GM21515 (cell line): ENCODE measurements around the gene PIGL.
"Not testable (repeated sequence)": the region's sequence is repeated elsewhere in the genome, so short reads cannot be mapped to it uniquely, and the experiment has no call there.

Source experiments
- ATAC-seq: cut with Tn5 transposase; IDR thresholded peaks from one replicate; pipeline ENCODE4 v1.9.1; 2021; ENCODE audit not compliant: unreplicated experiment

The PIGL gene

DNA sequence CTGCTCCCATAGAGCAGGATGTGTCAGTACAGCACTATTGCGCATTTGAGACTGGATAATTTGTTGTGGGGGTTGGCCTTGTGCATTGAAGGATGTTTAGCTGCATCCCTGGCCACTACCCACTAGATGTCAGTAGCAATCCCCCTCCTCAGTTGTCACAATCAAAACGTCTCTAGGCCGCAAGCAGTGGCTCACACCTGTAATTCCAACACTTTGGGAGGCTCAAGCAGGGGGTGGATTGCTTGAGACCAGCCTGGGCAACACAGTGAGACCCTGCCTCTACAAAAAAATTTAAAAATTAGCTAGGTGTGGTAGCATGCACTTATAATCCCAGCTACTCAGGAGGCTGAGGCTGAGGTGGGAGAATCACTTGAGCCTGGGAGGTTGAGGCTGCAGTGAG lies 87.8 kb downstream of the PIGL start:
- ATAC-seq: no peak

DNA sequence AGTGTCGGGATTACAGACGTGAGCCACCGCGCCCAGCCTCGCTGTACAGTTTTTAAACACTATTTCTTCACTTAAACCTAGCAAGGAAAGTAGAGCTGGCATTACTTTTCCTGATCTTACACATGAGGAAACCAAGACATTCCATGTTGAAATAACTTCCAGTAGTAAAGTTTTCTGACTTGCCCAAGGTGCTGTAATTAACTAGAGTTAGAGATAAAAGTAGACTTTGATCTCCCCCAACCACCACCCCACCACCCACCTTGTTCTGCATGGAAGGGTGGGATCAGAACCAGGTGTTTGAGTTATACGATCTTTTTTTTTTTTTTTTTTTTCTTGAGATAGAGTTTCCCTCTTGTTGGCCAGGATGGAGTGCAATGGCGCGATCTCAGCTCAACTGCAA lies 89.2 kb downstream of the PIGL start:
- ATAC-seq: no peak

DNA sequence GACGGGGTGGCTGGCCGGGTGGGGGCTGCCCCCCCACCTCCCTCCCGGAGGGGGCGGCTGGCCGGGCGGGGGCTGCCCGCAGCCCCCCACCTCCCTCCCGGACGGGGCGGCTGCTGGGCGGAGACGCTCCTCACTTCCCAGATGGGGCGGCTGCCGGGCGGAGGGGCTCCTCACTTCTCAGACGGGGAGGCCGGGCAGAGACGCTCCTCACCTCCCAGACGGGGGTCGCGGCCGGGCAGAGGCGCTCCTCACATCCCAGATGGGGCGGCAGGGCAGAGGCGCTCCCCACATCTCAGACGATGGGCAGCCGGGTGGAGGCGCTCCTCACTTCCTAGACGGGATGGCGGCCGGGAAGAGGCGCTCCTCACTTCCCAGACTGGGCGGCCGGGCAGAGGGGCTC lies 95.1 kb downstream of the PIGL start:
- ATAC-seq: not testable (repeated sequence)

DNA sequence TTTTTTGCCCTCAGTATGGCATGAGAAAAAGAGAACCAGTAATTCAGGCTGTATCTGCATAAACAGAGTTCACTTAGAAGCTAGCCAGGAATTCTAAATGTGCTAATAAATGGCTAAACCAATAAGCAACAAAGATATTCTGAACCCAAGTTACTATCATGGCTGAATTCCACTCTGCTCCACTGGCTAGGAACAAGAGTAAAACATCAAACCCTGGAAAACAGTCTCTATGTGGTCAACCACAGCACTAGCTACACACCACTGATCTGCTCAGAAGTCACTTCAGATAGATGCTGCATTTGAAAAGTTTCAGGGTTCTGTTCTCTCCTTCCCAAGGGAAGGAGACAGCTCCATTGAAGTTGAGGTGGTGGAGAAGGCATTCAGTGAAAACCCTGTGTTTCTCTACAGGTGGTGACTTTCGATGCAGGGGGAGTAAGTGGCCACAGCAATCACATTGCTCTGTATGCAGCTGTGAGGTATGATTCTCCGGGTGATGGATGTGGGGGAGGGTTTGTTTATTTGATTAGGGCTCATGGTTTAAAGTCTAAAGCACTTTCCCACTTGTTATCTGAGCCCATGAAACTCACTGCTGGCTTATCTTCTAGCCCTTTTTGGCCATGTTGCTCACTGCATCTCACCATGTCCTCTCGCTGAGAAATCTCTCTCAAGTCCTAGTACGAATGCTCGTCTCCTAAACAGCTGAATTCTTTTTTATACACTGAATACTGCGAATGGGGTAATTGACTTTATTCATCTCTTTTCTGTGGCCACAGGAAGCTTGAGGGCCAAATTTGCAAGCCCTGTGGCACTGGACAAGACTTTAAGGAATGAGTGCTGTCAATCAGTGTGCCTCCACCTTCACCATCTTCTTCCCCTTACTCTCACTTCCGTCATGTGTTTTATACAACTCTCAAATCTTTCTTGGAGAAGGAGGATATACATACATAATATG lies 96.4 kb downstream of the PIGL start:
- ATAC-seq: no peak

GRCh38 chr17:16314189-16314588 lies 97.2 kb downstream of the PIGL start:
- ATAC-seq: no peak

DNA sequence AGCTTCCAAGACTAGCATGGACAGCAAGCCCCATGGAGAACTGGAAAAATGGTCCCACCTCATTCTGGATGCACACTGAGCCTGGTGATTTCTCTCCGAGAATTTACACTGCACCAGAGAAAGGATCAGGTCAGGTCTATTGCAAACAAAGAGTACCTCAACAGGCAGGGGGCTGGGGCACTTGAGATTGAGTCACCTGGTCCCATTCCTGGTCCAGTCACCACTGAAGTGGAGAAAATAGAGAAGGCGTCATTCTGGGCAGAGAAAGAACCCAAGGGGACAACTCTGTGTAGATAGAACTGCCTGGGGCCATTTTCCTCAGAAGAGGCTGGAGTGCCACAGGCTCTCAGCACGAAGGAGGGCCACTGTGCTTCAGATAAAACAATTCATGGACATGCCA lies 97.8 kb downstream of the PIGL start:
- ATAC-seq: no peak

DNA sequence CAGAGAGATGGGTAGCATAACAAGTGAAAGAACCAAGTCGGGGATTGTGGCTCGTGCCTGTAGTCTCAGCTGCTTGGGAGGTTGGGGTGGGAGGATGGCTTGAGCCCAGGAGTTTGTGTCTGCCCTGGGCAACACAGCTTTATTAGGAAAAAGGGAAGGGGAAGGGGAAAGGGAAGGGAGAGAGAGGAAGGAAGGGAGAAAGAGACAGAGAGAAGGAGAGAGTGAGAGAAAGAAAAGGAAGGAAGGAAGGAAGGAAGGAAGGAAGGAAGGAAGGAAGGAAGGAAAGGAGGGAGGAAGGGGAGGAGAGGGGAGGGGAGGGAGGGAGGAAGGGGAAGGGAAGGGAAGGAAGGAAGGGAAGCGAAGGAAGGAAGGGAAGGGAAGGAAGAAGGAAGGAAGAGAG lies 103.0 kb downstream of the PIGL start:
- ATAC-seq: no peak

GRCh38 chr17:16322636-16323035 lies 105.6 kb downstream of the PIGL start:
- ATAC-seq: no peak

- ATAC-seq: no peak
Measured at GRCh38 chr17:16325964-16326363, 109.0 kb downstream of the PIGL start.

GRCh38 chr17:16327018-16327417 lies 110.0 kb downstream of the PIGL start:
- ATAC-seq: no peak

- ATAC-seq: no peak
Measured at GRCh38 chr17:16328997-16329396, 112.0 kb downstream of the PIGL start.

DNA sequence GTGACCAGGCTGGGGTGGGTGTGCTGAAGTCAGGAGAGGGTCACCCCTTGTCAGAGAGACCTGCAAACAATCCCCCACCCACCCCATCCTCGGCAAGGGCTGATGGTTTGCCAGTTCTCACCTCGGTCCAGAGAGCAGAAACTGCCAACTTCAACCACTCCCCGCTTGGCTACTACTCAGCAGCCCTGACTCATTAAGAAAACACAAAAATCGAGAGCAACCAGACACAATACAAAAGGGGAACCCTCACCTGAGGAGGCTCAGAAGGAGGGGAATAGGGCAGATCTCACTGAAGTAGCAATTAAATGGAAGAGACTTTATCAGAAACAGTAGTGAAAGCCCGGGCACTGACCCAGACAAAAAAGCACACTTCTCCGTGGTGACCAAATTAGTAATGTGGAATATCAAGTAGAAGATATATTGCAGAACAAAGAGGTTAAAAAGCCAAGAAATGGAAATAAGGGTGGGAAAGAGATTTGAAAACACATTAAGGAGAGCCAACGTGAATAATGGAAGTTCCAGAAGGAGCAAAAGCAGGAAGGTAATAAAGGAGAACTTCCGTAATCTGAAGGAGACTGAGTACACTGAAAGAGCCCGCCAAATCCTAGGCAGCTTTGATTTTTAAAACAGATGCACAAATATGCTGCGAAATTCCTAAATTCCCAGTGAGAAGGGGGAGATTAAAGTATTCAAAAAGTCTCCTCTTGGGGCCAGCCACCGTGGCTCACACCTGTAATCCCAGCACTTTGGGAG lies 112.7 kb downstream of the PIGL start:
- ATAC-seq: no peak

DNA sequence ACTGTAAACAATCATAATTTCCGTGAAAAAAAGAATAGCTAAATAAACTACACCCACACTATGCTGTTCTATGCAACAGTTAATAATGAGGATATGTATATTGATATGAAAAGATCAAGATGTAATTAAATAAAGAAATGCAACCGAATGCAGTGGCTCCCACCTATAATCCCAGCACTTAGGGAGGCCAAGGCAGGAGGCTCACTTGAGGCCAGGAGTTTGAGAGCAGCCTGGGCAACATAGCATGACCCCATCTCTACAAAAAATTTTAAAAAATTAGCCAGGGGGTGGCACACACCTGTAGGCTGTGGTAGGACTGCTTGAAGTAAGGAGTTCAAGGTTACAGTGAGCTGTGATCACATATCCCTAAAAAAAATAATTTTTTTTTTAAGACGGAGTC lies 121.4 kb downstream of the PIGL start:
- no peak for ATAC-seq

- no peak for ATAC-seq
Measured at GRCh38 chr17:16339402-16339801, 122.4 kb downstream of the PIGL start.

- ATAC-seq: no peak
Measured at GRCh38 chr17:16339959-16340358, 122.9 kb downstream of the PIGL start.

- no peak for ATAC-seq
Measured at GRCh38 chr17:16342979-16343378, 126.0 kb downstream of the PIGL start.

DNA sequence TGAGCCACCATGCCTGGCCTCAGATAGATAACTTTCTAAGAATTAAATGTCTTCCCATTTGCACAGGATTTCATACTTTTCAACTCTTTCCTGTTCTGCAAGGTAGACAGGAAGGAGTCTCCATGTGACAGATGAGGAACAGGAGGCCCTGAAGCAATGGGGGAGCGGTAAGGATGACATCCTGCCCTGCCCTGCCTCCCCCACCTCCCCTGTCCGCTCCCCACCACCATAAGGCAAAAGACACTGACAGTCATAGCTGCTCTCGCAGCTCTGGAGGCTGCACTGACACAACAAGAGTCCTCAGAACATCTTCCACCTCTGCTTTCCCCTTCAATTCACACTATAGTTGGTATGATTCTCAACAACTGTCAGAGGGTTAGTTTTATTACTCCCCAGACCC lies 126.6 kb downstream of the PIGL start:
- no peak for ATAC-seq

- no peak for ATAC-seq
Measured at GRCh38 chr17:16345565-16345964, 128.6 kb downstream of the PIGL start.

DNA sequence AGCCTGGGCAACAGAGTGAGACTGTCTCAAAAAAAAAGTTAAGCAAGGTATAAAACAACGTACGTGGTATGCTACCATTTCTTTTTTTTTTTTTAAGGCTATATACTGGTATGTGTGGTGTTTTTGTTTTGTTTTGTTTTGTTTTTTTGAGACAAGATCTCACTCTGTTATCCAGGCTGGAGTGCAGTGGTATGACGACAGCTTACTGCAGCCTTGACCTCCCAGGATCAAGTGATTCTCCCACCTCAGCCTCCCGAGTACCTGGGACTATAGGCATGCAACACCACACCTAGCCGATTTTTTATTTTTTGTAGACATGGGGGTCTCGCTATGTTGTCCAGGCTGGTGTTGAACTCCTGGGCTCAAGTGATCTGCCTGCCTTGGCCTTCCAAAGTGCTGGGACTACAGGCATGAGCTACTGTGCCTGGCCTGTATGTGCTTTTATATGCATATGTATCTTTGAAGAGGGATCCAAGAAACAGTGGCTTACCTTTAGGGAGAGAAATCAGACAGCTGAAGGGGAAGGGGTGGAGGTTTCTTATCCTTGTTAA lies 129.8 kb downstream of the PIGL start:
- ATAC-seq: no peak

DNA sequence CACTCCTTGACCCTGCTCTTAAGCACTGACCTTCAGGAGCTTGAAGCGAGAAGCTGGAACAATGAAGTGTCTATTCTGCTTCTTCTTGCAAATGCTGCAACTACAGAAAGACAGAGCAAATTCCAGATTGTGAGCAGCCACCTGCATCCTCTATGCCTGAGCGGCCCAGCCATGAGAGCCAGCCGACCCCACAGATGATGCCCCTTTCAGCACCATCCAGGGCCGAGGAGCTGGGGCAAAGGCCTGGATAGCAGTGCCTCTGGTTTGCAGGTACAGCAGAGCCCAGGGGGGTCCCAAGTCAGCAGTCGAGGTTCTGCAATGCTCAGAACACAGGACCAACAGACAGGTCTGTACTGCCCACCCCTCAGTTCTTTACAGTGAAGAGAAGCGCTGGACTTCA lies 131.6 kb downstream of the PIGL start:
- ATAC-seq: no peak

- ATAC-seq: no peak
Measured at GRCh38 chr17:16349431-16349830, 132.4 kb downstream of the PIGL start.

- ATAC-seq: no peak
Measured at GRCh38 chr17:16351831-16352230, 134.8 kb downstream of the PIGL start.
